ENCODE data around the gene MINDY4.

DNA sequence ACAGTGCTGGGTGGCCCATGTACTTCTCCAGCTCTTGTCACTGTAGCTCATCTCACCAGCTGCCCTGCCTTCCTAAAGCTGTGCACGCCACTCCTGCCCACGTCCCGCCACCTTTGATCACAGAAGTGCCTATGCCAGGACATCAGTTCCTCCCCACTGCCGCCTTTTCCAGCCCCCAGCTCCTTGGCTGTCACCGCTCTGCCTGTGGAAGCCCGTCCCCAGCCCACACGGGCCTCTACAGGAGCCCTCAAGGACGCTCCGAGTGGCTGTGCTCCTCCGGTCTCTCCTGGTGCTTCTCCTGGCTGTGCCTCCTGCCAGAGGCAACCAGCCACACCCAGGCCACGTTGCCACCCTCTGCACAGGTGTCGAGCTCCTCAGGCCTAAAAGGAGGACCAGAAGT is 38.6 kb upstream of the MINDY4 start:
- TF ChIP-seq, protein P1, sequence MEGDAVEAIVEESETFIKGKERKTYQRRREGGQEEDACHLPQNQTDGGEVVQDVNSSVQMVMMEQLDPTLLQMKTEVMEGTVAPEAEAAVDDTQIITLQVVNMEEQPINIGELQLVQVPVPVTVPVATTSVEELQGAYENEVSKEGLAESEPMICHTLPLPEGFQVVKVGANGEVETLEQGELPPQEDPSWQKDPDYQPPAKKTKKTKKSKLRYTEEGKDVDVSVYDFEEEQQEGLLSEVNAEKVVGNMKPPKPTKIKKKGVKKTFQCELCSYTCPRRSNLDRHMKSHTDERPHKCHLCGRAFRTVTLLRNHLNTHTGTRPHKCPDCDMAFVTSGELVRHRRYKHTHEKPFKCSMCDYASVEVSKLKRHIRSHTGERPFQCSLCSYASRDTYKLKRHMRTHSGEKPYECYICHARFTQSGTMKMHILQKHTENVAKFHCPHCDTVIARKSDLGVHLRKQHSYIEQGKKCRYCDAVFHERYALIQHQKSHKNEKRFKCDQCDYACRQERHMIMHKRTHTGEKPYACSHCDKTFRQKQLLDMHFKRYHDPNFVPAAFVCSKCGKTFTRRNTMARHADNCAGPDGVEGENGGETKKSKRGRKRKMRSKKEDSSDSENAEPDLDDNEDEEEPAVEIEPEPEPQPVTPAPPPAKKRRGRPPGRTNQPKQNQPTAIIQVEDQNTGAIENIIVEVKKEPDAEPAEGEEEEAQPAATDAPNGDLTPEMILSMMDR (IDR thresholded peaks at IDR 0.05), result no peak
- TF ChIP-seq EP300 (IDR thresholded peaks at IDR 0.05) (no peak), POLR2AphosphoS5 (IDR thresholded peaks at IDR 0.05) (no peak), POLR2A (IDR thresholded peaks at IDR 0.05) (no peak)
